Panc1 (cell line): Measurements from ENCODE around the gene AGPS. TPM values are rescaled to one million over a fixed set of nuclear protein-coding genes. Genes with fewer than 3 reads are reported as not detected.

ENCODE experiments used
- ATAC-seq: fragments of 200-7000 bp; cut with Tn5 transposase; 2 replicates; pipeline ENCODE4 v1.9.1; 2020; ENCODE audit warnings: mild to moderate bottlenecking, moderate library complexity
- BruUV-seq: library from RNA; stranded (reverse); fragments of 400-500 nt; replicated peaks from 2 replicates; lab custom pipeline; 2021; lab: Mats Ljungman, UMichigan
- CTCF ChIA-PET: fragments of 300-600 bp; sonication (Branson Sonifier 250); formaldehyde crosslinking; loops from one replicate; lab custom pipeline; 2022; ENCODE audit warnings: antibody characterized with exemption; lab: Charles Lee
- POLR2A ChIA-PET: fragments of 300-600 bp; sonication (Branson Sonifier 250); formaldehyde crosslinking; loops from one replicate; lab custom pipeline; 2022; ENCODE audit warnings: antibody characterized with exemption; lab: Charles Lee
- DNase-seq: peaks from one replicate; pipeline ENCODE4 v3.0.0-alpha.2; 2010; ENCODE audit warnings: low read depth, low spot score
- H3K27ac ChIP-seq: 2 replicates; pipeline ENCODE4 v1.5.1; 2011; ENCODE audit warnings: mild to moderate bottlenecking, low read length, inconsistent platforms
- H3K27me3 ChIP-seq: fragments of 200-500 bp; sonication (Bioruptor generic); 2 replicates; pipeline ENCODE4 v1.6.0; 2014; ENCODE audit warnings: low read length, inconsistent platforms; ENCODE audit not compliant: control insufficient read depth, insufficient read depth
- H3K36me3 ChIP-seq: fragments of 200-500 bp; sonication (Bioruptor generic); 2 replicates; pipeline ENCODE4 v1.5.1; 2014; ENCODE audit warnings: inconsistent platforms, mild to moderate bottlenecking, low read length, moderate library complexity; ENCODE audit not compliant: control insufficient read depth, insufficient read depth
- H3K4me1 ChIP-seq: 2 replicates; pipeline ENCODE4 v1.5.1; 2011; ENCODE audit warnings: inconsistent platforms, mild to moderate bottlenecking, low read length, moderate library complexity; ENCODE audit not compliant: control insufficient read depth, insufficient read depth
- H3K4me3 ChIP-seq, 2 experiments: 2 replicates each; pipeline ENCODE4 v1.5.1; 2011 to 2012; ENCODE audit warnings: low read depth in 2 of 2, low read length in 2 of 2, mild to moderate bottlenecking in 2 of 2, inconsistent platforms in 1 of 2, moderate library complexity in 1 of 2
- H3K9me3 ChIP-seq: fragments of 200-500 bp; sonication (Bioruptor generic); 2 replicates; pipeline ENCODE4 v1.5.1; 2014; ENCODE audit warnings: low read depth, mild to moderate bottlenecking, inconsistent platforms, low read length, moderate library complexity; ENCODE audit not compliant: control insufficient read depth, insufficient read depth
- POLR2AphosphoS5 ChIP-seq: IDR thresholded peaks from 2 replicates; pipeline ENCODE4 v1.6.1; 2012; ENCODE audit warnings: mild to moderate bottlenecking, low read depth, low read length, moderate library complexity
- SIN3A ChIP-seq: IDR thresholded peaks from 2 replicates; pipeline ENCODE4 v1.6.1; 2012; ENCODE audit warnings: low read depth, mild to moderate bottlenecking, low read length, moderate library complexity, borderline replicate concordance; ENCODE audit not compliant: insufficient read depth
- TCF7L2 ChIP-seq: IDR thresholded peaks from 2 replicates; pipeline ENCODE4 v1.6.1; 2011; ENCODE audit warnings: mild to moderate bottlenecking, low read depth, low read length, inconsistent platforms
- in situ Hi-C: cut with HindIII; loops from 2 replicates; pipeline ENCODE4 v1.10.0; 2016; ENCODE audit warnings: low sequenced_read_pairs, low pct_unique_long_range_greater_than_20kb
- intact Hi-C: fragments of 100-400 bp; cut with micrococcal nuclease; formaldehyde crosslinking; loops from one replicate; pipeline ENCODE4 v1.10.0; 2022; ENCODE audit not compliant: unreplicated experiment
- total RNA-seq: library from RNA; stranded (reverse); gene quantifications from one replicate; pipeline ENCODE4 v1.2.1, GENCODE V29; 2021; ENCODE audit not compliant: unreplicated experiment
- TF ChIP-seq, protein P1 (sequence below): fragments of 450-650 bp; IDR thresholded peaks from 2 replicates; pipeline ENCODE4 v1.5.1; 2017; ENCODE audit warnings: mild to moderate bottlenecking
- TF ChIP-seq, protein P2 (sequence below), 2 experiments: IDR thresholded peaks; 2 replicates each; pipeline ENCODE4 v1.6.1; 2011 to 2012; ENCODE audit warnings: low read depth in 2 of 2, control low read depth in 1 of 2, low read length in 1 of 2, mild to moderate bottlenecking in 1 of 2, moderate library complexity in 1 of 2; ENCODE audit not compliant: insufficient read depth in 1 of 2

Gene AGPS
- total RNA-seq, 1 experiment from 2014 or later = 68.7 TPM

DNA sequence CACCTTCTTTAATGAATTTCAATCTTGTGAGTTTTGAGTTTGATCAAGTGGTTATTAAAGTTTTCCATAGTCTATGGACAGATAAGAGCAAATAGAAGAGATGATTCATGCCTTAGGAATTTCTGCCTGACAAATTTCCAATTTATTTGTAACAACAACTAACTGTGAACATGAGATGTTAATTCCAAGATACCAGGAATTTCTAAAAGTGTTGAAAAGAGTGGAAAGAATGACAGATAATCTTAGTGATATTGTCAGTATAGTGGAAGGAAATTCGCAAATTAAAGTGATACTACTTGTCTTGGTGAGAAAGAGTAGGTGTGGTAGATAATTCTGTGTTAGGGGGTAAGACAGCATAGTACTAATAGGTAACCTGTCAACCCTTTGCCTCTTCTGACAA, 82.4 kb downstream of the AGPS start:
- in situ Hi-C loops = no loop called here
- H3K36me3 ChIP-seq = no peaks in the 10 kb centered on the region
- POLR2A ChIA-PET = no interaction called here
- DNase-seq (no peak), ATAC-seq (no peak)
- H3K9me3 ChIP-seq = peaks cover 6% of the 10 kb centered on the region; the same call in 1 of the 2 replicates
- no peak overlapping the region for H3K4me3 ChIP-seq
- CTCF ChIA-PET = no interaction called here
- no peak overlapping the region for H3K27ac ChIP-seq
- intact Hi-C loops = no loop called here
- BruUV-seq = no TSS peak
- TF ChIP-seq, protein P1, sequence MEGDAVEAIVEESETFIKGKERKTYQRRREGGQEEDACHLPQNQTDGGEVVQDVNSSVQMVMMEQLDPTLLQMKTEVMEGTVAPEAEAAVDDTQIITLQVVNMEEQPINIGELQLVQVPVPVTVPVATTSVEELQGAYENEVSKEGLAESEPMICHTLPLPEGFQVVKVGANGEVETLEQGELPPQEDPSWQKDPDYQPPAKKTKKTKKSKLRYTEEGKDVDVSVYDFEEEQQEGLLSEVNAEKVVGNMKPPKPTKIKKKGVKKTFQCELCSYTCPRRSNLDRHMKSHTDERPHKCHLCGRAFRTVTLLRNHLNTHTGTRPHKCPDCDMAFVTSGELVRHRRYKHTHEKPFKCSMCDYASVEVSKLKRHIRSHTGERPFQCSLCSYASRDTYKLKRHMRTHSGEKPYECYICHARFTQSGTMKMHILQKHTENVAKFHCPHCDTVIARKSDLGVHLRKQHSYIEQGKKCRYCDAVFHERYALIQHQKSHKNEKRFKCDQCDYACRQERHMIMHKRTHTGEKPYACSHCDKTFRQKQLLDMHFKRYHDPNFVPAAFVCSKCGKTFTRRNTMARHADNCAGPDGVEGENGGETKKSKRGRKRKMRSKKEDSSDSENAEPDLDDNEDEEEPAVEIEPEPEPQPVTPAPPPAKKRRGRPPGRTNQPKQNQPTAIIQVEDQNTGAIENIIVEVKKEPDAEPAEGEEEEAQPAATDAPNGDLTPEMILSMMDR = no peak
- TF ChIP-seq, protein P2, sequence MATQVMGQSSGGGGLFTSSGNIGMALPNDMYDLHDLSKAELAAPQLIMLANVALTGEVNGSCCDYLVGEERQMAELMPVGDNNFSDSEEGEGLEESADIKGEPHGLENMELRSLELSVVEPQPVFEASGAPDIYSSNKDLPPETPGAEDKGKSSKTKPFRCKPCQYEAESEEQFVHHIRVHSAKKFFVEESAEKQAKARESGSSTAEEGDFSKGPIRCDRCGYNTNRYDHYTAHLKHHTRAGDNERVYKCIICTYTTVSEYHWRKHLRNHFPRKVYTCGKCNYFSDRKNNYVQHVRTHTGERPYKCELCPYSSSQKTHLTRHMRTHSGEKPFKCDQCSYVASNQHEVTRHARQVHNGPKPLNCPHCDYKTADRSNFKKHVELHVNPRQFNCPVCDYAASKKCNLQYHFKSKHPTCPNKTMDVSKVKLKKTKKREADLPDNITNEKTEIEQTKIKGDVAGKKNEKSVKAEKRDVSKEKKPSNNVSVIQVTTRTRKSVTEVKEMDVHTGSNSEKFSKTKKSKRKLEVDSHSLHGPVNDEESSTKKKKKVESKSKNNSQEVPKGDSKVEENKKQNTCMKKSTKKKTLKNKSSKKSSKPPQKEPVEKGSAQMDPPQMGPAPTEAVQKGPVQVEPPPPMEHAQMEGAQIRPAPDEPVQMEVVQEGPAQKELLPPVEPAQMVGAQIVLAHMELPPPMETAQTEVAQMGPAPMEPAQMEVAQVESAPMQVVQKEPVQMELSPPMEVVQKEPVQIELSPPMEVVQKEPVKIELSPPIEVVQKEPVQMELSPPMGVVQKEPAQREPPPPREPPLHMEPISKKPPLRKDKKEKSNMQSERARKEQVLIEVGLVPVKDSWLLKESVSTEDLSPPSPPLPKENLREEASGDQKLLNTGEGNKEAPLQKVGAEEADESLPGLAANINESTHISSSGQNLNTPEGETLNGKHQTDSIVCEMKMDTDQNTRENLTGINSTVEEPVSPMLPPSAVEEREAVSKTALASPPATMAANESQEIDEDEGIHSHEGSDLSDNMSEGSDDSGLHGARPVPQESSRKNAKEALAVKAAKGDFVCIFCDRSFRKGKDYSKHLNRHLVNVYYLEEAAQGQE (IDR thresholded peaks at IDR 0.05; ENCODE audit: insufficient read depth in 1 of 2, low read depth in 2 of 2, low read length in 1 of 2) = no peak
- TF ChIP-seq POLR2AphosphoS5 = no peak
- no peak for TF ChIP-seq TCF7L2
- TF ChIP-seq SIN3A = no peak
- no peaks in the 10 kb centered on the region for H3K27me3 ChIP-seq
- no peaks in the 10 kb centered on the region for H3K4me1 ChIP-seq

DNA sequence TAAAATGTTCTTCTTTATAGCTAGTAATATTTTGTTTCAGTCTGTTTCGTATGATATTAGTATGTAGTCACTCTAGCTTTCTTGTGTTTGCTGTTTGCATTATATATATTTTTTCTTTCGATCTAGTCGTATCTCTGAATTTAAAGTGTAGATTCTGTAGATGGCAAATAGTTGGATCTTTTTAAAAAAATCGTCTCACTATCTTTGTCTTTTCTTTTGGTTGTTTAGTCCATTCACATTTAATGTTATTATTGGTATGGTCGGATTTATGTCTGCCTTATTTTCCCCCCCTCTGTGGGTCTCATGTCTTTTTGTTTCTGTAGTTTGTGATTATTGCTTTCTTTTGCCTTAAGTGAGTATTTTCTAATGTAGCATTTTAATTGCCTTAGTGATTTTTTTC, 84.3 kb downstream of the AGPS start:
- BruUV-seq = no TSS peak
- in situ Hi-C loops = no loop called here

More for the DNA sequence above, 84.3 kb downstream of the AGPS start:
- no peak for DNase-seq
- Histone ChIP-seq H3K36me3 (peaks cover 3% of the 10 kb centered on the region; the same call in 1 of the 2 replicates), H3K4me3 (no peak overlapping the region), H3K27ac (no peak overlapping the region), H3K4me1 (no peaks in the 10 kb centered on the region), H3K27me3 (no peaks in the 10 kb centered on the region), H3K9me3 (no peaks in the 10 kb centered on the region; the same call in 1 of the 2 replicates)
- ATAC-seq = no peak
- CTCF ChIA-PET = no interaction called here
- no peak for TF ChIP-seq SIN3A
- TF ChIP-seq, protein P2 (IDR thresholded peaks at IDR 0.05; ENCODE audit: insufficient read depth in 1 of 2, low read depth in 2 of 2, low read length in 1 of 2) = no peak
- TF ChIP-seq POLR2AphosphoS5 = no peak
- no peak for TF ChIP-seq TCF7L2
- TF ChIP-seq, protein P1 = no peak
- intact Hi-C loops = no loop called here
- POLR2A ChIA-PET = no interaction called here
